ENCODE results near the gene HEPACAM2.

The HEPACAM2 gene

DNA sequence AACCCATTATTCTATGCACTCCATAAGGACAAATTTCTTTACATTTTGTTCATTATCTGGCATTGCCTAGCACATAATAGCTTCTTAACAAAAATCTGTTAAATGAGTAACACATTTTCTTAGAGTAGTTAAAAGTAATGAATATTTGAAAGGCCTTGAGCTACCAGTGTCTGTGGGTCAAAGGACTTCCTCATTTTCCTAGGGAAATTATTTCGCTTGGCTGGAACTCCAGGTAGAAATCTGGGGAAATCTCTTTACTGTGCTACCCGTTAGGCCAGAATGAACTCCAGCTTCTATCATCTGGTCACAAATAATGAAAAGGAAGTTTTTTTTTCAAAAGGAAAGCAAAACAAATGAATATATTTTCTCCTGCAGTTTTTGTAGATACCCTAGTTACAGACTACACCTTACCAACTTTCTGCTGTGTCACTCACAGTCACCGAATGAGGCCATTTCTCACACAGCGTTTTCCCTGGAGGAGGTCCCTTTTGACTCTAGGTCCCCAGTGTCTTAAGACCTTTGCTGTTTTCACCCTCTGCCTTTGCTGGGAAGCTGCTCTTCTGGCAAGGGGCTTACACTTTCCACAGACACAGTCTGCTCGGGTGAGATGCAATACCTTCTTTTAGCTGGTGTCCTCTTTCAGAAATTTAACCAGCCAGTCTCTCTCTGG, 79.7 kb downstream of the HEPACAM2 start:
- DNase-seq = peak in 1 of 2 experiments; percentile 38

DNA sequence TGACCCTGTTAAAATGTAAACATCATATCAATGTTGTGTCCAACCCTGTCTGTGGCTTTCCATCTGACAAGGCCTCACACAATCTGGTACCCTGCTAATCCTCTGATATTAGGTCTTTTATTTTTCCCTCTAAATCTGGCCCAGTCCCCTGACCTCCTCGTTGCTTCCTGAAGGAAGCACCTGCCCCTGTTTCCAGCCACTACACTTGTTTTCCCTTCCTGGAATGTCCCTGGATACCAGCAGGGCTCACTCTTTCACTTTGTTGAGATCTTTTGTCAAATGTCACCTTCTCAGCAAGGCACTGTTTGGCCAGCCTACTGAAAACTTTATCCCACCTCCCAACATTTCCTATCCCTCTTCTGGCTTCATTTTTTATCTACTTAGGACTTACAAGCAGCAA, 80.2 kb downstream of the HEPACAM2 start:
- no peak for DNase-seq

DNA sequence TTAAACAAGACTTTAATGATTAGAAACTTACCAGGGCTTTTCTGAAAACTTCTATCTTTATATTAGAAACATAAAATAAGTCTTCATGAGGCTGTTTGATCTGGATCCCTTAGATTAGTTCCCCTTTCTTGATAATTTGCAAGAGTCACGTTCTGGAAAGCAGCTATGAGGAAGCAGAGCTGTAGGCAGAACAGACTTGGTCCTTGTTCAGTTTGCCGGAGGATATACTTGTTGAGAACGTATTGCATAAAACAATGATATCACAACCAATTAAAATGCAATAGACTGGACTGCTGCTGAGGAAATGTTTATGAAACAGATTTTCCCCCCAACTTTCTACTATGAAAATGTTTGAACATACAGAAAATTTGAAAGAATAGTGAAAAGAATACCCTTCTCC, 80.9 kb downstream of the HEPACAM2 start:
- no peak for DNase-seq

DNA sequence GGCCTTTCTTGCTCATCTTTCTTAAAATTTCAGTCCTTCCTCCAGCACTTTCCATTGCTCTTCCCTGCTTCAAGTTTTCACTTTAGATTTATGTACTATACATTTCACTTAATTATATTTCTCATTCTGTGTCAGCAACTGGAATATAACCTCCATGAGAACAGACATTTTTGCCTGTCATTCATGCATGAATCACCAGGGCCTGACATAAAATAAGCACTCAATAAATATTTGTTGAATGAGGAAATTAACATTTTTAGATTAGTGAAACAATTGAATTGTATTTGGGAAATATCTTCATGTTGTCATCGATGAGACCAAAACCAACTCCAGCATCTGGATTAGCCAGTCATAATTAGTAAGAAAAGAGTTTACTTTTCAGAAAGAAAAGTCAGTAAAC, 84.1 kb downstream of the HEPACAM2 start:
- DNase-seq = no peak

DNA sequence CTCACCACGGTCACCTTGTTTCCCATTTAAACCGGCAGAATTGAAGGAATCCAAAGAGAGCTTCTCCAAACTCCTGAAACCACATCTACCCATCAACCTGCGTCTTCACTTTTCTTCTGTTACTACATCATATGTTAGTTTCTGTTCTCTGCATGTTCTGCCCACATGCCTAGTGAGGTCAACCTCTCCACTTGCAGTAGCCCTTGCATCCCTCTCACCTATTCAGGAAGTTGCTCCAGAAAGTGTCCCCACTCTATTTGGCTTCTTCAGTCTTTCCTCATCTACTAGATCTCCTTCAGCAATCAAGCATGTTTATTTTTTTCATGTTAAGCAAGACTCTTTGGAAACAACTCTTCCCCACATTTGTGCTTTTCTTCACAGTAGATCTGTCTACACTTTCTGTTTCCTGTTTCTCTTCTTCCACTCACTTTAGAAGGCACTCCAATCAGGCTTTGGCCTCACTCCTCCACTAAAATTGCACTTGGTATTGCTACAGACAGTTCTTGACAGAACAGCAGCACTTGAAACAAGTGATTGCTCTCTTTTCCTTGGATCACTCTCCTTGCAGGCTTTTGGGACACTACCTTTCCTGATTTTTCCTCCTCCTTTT, 85.6 kb downstream of the HEPACAM2 start:
- no peak for DNase-seq

DNA sequence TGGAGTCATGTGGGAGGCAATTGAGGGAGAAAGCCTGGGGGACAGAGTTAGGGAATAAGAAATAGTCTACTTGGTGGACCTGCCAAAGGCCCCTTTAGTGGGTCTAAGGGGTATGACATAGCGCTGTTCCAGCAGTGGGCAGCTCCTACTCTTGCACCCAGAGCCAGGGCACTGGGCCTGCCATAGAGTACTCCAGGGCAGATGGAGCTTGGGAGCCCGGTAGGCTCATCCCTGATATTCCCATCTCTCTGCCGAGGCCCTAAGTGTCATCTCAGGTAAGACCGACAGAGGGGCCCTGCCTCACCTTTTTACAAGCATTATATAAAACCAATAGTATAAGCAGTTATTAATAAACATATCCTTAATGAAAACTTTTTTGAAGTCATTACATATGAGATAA, 87.7 kb downstream of the HEPACAM2 start:
- peak in 1 of 2 experiments; percentile 1 for DNase-seq

Data from NCI-H526 (cell line).